ENCODE results near the gene NFIB. TPM values are rescaled to one million over a fixed set of nuclear protein-coding genes. Genes with fewer than 3 reads are reported as not detected.

The NFIB gene
- total and polyA plus RNA-seq, 4 donors, result 10.8 to 278 (median 88.6) TPM

GRCh38 chr9:14286121-14286520, 27.8 kb downstream of the NFIB start:
- no peak for ATAC-seq (ENCODE audit: low FRiP score)
- WGBS, 2 donors, result 18 to 35% methylated on average over 1 of the region's 1 CpG
- no peaks in the 10 kb centered on the region for H3K36me3 ChIP-seq (ENCODE audit: control insufficient read depth in 1 of 2, insufficient read depth in 2 of 2, low read length in 1 of 2)
- H3K9me3 ChIP-seq (ENCODE audit: control insufficient read depth, low read length), result no peaks in the 10 kb centered on the region
- H3K4me1 ChIP-seq (ENCODE audit: control insufficient read depth in 1 of 2, insufficient read depth in 2 of 2, low read length in 2 of 2), result no peaks in the 10 kb centered on the region
- no peaks in the 10 kb centered on the region for H3K27me3 ChIP-seq (ENCODE audit: control insufficient read depth in 1 of 2, insufficient read depth in 2 of 2, low read length in 1 of 2)
- no peak overlapping the region for H3K4me3 ChIP-seq (ENCODE audit: low read length in 2 of 2)
- no peak for DNase-seq
- no peak overlapping the region for H3K27ac ChIP-seq (ENCODE audit: low read depth in 1 of 2, low read length in 2 of 2)
- intact Hi-C loops (cut with DNase I), result no loop called here

- ATAC-seq (ENCODE audit: low FRiP score) (no peak), DNase-seq (no peak)
- no peaks in the 10 kb centered on the region for H3K27me3 ChIP-seq (ENCODE audit: control insufficient read depth in 1 of 2, insufficient read depth in 2 of 2, low read length in 1 of 2)
- H3K9me3 ChIP-seq (ENCODE audit: control insufficient read depth, low read length), result no peaks in the 10 kb centered on the region
- peaks cover 0 to 7% of the 10 kb centered on the region in 2 donors for H3K4me1 ChIP-seq (ENCODE audit: control insufficient read depth in 1 of 2, insufficient read depth in 2 of 2, low read length in 2 of 2)
- H3K4me3 ChIP-seq (ENCODE audit: low read length in 2 of 2), result no peak overlapping the region
- 31 to 36% methylated on average over 1 of the region's 1 CpG for WGBS, 2 donors
- intact Hi-C loops (cut with DNase I), result no loop called here
- no peaks in the 10 kb centered on the region for H3K36me3 ChIP-seq (ENCODE audit: control insufficient read depth in 1 of 2, insufficient read depth in 2 of 2, low read length in 1 of 2)
- no peak overlapping the region for H3K27ac ChIP-seq (ENCODE audit: low read depth in 1 of 2, low read length in 2 of 2)
Observed at GRCh38 chr9:14283276-14283675, 30.7 kb downstream of the NFIB start.

GRCh38 chr9:14281876-14282275, 32.1 kb downstream of the NFIB start:
- intact Hi-C loops (cut with DNase I), result no loop called here
- H3K9me3 ChIP-seq (ENCODE audit: control insufficient read depth, low read length), result no peaks in the 10 kb centered on the region
- no peak overlapping the region for H3K27ac ChIP-seq (ENCODE audit: low read depth in 1 of 2, low read length in 2 of 2)

GRCh38 chr9:14281136-14281795, 32.7 kb downstream of the NFIB start:
- Histone ChIP-seq H3K4me1 (ENCODE audit: control insufficient read depth in 1 of 2, insufficient read depth in 2 of 2, low read length in 2 of 2) (peaks cover 0 to 13% of the 10 kb centered on the region in 2 donors), H3K4me3 (ENCODE audit: low read length in 2 of 2) (no peak overlapping the region), H3K9me3 (ENCODE audit: control insufficient read depth, low read length) (no peaks in the 10 kb centered on the region), H3K27me3 (ENCODE audit: control insufficient read depth in 1 of 2, insufficient read depth in 2 of 2, low read length in 1 of 2) (no peaks in the 10 kb centered on the region), H3K36me3 (ENCODE audit: control insufficient read depth in 1 of 2, insufficient read depth in 2 of 2, low read length in 1 of 2) (no peaks in the 10 kb centered on the region), H3K27ac (ENCODE audit: low read depth in 1 of 2, low read length in 2 of 2) (no peak overlapping the region)
- 0% methylated on average over 1 of the region's 1 CpG for WGBS, 2 donors
- intact Hi-C loops (cut with DNase I), result no loop called here
- DNase-seq (no peak), ATAC-seq (ENCODE audit: low FRiP score) (no peak)

More at GRCh38 chr9:14281876-14282275, 32.1 kb downstream of the NFIB start:
- ATAC-seq (ENCODE audit: low FRiP score), result no peak
- Histone ChIP-seq H3K27me3 (ENCODE audit: control insufficient read depth in 1 of 2, insufficient read depth in 2 of 2, low read length in 1 of 2) (no peaks in the 10 kb centered on the region), H3K4me1 (ENCODE audit: control insufficient read depth in 1 of 2, insufficient read depth in 2 of 2, low read length in 2 of 2) (peaks cover 0 to 13% of the 10 kb centered on the region in 2 donors), H3K4me3 (ENCODE audit: low read length in 2 of 2) (no peak overlapping the region), H3K36me3 (ENCODE audit: control insufficient read depth in 1 of 2, insufficient read depth in 2 of 2, low read length in 1 of 2) (no peaks in the 10 kb centered on the region)
- DNase-seq, result no peak

- ATAC-seq (ENCODE audit: low FRiP score) (no peak), DNase-seq (no peak)
- Histone ChIP-seq H3K4me3 (ENCODE audit: low read length in 2 of 2) (no peak overlapping the region), H3K36me3 (ENCODE audit: control insufficient read depth in 1 of 2, insufficient read depth in 2 of 2, low read length in 1 of 2) (no peaks in the 10 kb centered on the region), H3K27ac (ENCODE audit: low read depth in 1 of 2, low read length in 2 of 2) (no peak overlapping the region), H3K9me3 (ENCODE audit: control insufficient read depth, low read length) (no peaks in the 10 kb centered on the region), H3K4me1 (ENCODE audit: control insufficient read depth in 1 of 2, insufficient read depth in 2 of 2, low read length in 2 of 2) (peaks cover 0 to 13% of the 10 kb centered on the region in 2 donors), H3K27me3 (ENCODE audit: control insufficient read depth in 1 of 2, insufficient read depth in 2 of 2, low read length in 1 of 2) (no peaks in the 10 kb centered on the region)
- intact Hi-C loops (cut with DNase I), result no loop called here
- 88 to 92% methylated on average over 3 of the region's 3 CpGs for WGBS, 2 donors
Observed at GRCh38 chr9:14279671-14280070, 34.3 kb downstream of the NFIB start.

- peaks cover 0 to 21% of the 10 kb centered on the region in 2 donors for H3K4me1 ChIP-seq (ENCODE audit: control insufficient read depth in 1 of 2, insufficient read depth in 2 of 2, low read length in 2 of 2)
- H3K27me3 ChIP-seq (ENCODE audit: control insufficient read depth in 1 of 2, insufficient read depth in 2 of 2, low read length in 1 of 2), result no peaks in the 10 kb centered on the region
- no peaks in the 10 kb centered on the region for H3K36me3 ChIP-seq (ENCODE audit: control insufficient read depth in 1 of 2, insufficient read depth in 2 of 2, low read length in 1 of 2)
- ATAC-seq (ENCODE audit: low FRiP score) (no peak), DNase-seq (no peak)
- H3K9me3 ChIP-seq (ENCODE audit: control insufficient read depth, low read length), result no peaks in the 10 kb centered on the region
- 76 to 78% methylated on average over 5 of the region's 5 CpGs for WGBS, 2 donors
- intact Hi-C loops (cut with DNase I), result no loop called here
- H3K27ac ChIP-seq (ENCODE audit: low read depth in 1 of 2, low read length in 2 of 2), result no peak overlapping the region
- H3K4me3 ChIP-seq (ENCODE audit: low read length in 2 of 2), result no peak overlapping the region
Observed at GRCh38 chr9:14278291-14278721, 35.6 kb downstream of the NFIB start.

- 83% methylated on average over 3 of the region's 3 CpGs for WGBS, 2 donors
- intact Hi-C loops (cut with DNase I), result loop anchor here in 1 of 2 donors (2.0 kb wide), 1 partner anchor 21 kb away; no protein-coding TSS in a partner anchor
- no peaks in the 10 kb centered on the region for H3K36me3 ChIP-seq (ENCODE audit: control insufficient read depth in 1 of 2, insufficient read depth in 2 of 2, low read length in 1 of 2)
- no peaks in the 10 kb centered on the region for H3K27me3 ChIP-seq (ENCODE audit: control insufficient read depth in 1 of 2, insufficient read depth in 2 of 2, low read length in 1 of 2)
- no peak overlapping the region for H3K27ac ChIP-seq (ENCODE audit: low read depth in 1 of 2, low read length in 2 of 2)
- H3K9me3 ChIP-seq (ENCODE audit: control insufficient read depth, low read length), result no peaks in the 10 kb centered on the region
- H3K4me1 ChIP-seq (ENCODE audit: control insufficient read depth in 1 of 2, insufficient read depth in 2 of 2, low read length in 2 of 2), result peaks cover 2 to 25% of the 10 kb centered on the region in 2 donors
- ATAC-seq (ENCODE audit: low FRiP score), result no peak
- no peak overlapping the region for H3K4me3 ChIP-seq (ENCODE audit: low read length in 2 of 2)
- DNase-seq, result no peak
Observed at GRCh38 chr9:14277761-14278160, 36.2 kb downstream of the NFIB start.

- intact Hi-C loops (cut with DNase I), result loop anchor here in 1 of 2 donors (2.0 kb wide), 1 partner anchor 20 kb away; no protein-coding TSS in a partner anchor
- Histone ChIP-seq H3K4me3 (ENCODE audit: low read length in 2 of 2) (no peak overlapping the region), H3K27me3 (ENCODE audit: control insufficient read depth in 1 of 2, insufficient read depth in 2 of 2, low read length in 1 of 2) (no peaks in the 10 kb centered on the region), H3K9me3 (ENCODE audit: control insufficient read depth, low read length) (no peaks in the 10 kb centered on the region), H3K36me3 (ENCODE audit: control insufficient read depth in 1 of 2, insufficient read depth in 2 of 2, low read length in 1 of 2) (no peaks in the 10 kb centered on the region), H3K4me1 (ENCODE audit: control insufficient read depth in 1 of 2, insufficient read depth in 2 of 2, low read length in 2 of 2) (peaks cover 2 to 26% of the 10 kb centered on the region in 2 donors), H3K27ac (ENCODE audit: low read depth in 1 of 2, low read length in 2 of 2) (no peak overlapping the region)
- 16 to 17% methylated on average over 8 of the region's 8 CpGs for WGBS, 2 donors
- DNase-seq (no peak), ATAC-seq (ENCODE audit: low FRiP score) (no peak)
Observed at GRCh38 chr9:14277244-14277643, 36.7 kb downstream of the NFIB start.

- intact Hi-C loops (cut with DNase I), result no loop called here
- WGBS, 2 donors, result 72 to 74% methylated on average over 5 of the region's 5 CpGs
- DNase-seq (no peak), ATAC-seq (ENCODE audit: low FRiP score) (no peak)
- H3K27me3 ChIP-seq (ENCODE audit: control insufficient read depth in 1 of 2, insufficient read depth in 2 of 2, low read length in 1 of 2), result no peaks in the 10 kb centered on the region
- H3K9me3 ChIP-seq (ENCODE audit: control insufficient read depth, low read length), result no peaks in the 10 kb centered on the region
- no peaks in the 10 kb centered on the region for H3K36me3 ChIP-seq (ENCODE audit: control insufficient read depth in 1 of 2, insufficient read depth in 2 of 2, low read length in 1 of 2)
- H3K4me3 ChIP-seq (ENCODE audit: low read length in 2 of 2), result no peak overlapping the region
- no peak overlapping the region for H3K27ac ChIP-seq (ENCODE audit: low read depth in 1 of 2, low read length in 2 of 2)
- H3K4me1 ChIP-seq (ENCODE audit: control insufficient read depth in 1 of 2, insufficient read depth in 2 of 2, low read length in 2 of 2), result peaks cover 4 to 28% of the 10 kb centered on the region in 2 donors
Observed at GRCh38 chr9:14275331-14275730, 38.6 kb downstream of the NFIB start.

Measured in aorta (tissue), 5 donors.